Measurements from ENCODE around the gene CLDN10.

CLDN10 gene

GRCh38 chr13:95628488-95628887 is 76.0 kb downstream of the CLDN10 start:
- POLR2A ChIA-PET: interaction anchor here (1.0 to 1.4 kb wide), 2 partner anchors 16 to 32 kb away, joined by 3 to 4 read pairs; partner anchors contain the start of gene DZIP1
- TF ChIP-seq CTCF (IDR thresholded peaks at IDR 0.05; ENCODE audit: insufficient read depth, low read length, missing control alignments): no peak
- CTCF ChIA-PET: interaction anchor here (2.6 to 9.5 kb wide), 2 partner anchors 32 to 208 kb away, joined by 12 to 239 read pairs; no protein-coding TSS in a partner anchor
- DNase-seq (ENCODE audit: low read depth, low spot score): no peak
- H3K4me3 ChIP-seq (ENCODE audit: low read depth, low read length): no peak overlapping the region

- DNase-seq (ENCODE audit: low read depth, low spot score): no peak
- POLR2A ChIA-PET: no interaction called here
- no peak for TF ChIP-seq CTCF (IDR thresholded peaks at IDR 0.05; ENCODE audit: insufficient read depth, low read length, missing control alignments)
- CTCF ChIA-PET: interaction anchor here (2.6 kb wide), 1 partner anchor 32 kb away, joined by 12 read pairs; no protein-coding TSS in a partner anchor
- no peak overlapping the region for H3K4me3 ChIP-seq (ENCODE audit: low read depth, low read length)
Measured at GRCh38 chr13:95629071-95629470, 76.6 kb downstream of the CLDN10 start.
